Measurements from ENCODE around the gene ALPK1.
A peak's percentile ranks its signal among the peaks of the same experiment; 100 is the strongest.
"Not testable (repeated sequence)": the region's sequence is repeated elsewhere in the genome, so short reads cannot be mapped to it uniquely, and the experiment has no call there.

ALPK1 gene

DNA sequence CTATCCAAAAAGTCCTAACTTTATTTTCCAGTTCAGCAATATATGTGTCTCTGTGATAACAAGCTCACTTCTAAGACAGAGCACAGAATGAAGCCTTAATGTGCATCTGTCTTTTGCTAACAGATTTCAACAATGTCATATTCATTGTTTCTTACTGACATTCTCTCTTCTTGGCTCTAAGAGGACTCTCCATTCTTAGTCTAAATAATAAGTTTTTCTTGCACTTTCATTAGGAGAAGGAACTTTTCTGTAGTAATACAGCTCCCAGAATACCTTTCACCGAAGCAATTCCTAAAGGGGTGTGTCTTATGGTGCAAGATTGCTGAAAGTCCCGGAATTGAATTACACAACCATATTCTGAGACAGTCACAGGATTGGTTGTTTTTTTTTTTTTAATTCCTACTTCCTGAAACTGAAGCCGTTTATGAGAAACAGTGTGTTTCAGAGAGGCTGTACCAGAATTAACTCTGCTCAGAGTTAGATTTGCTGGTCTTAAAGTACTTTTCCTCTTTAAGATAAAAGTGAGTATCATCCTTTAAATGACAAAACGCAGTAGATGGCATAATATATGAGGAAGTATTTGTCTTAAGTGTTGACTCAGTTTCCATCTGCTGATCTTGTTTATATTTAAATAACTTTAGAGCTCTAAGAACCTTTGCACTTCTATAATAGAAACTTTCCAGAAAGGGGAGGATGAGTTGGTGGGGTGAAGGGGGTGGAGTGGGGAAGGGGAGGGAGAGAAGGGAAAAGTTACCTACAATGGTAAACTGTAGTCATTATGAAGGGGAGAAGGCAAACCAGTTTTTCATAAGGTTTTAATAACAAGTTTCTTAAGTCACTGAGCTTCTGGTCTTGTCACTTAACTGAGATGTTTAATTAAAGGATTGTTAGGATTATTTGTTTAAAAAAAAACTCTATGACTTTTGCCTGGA is at the start of gene ALPK1:
TSS of gene ALPK1 (plus strand) at position 421 of the 932 bp plus-strand sequence.
- DNase-seq: peak; percentile 92

DNA sequence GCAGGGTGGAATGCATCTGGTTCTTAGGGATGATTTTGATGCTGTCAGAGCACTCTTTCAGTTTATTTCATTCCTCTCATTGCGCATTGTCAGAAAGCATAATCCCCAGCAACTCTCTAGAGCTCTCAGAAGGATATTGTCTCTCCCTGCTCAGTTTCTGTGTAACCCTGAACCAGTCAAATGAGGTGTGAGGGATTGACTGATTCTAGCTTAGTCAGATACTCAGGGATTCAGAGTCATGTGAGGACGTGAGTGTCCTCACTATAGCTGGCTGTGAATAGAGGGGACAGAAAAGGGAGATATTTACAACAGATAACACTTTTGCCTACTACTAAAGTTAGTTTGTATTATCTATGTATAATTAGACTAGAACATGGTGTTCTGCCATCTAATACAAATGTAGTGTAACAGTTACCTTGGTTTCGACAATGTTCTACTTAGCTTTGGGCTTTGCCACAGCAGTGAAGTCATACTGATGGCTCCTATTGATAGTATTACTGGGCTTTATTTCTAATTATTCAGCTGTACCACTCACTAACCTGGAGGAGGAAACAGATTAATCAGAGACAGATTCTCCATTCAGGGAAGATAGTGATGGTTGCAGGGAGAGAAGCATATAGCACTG is 46.0 kb upstream of the ALPK1 start:
- DNase-seq: peak; percentile 35

DNA sequence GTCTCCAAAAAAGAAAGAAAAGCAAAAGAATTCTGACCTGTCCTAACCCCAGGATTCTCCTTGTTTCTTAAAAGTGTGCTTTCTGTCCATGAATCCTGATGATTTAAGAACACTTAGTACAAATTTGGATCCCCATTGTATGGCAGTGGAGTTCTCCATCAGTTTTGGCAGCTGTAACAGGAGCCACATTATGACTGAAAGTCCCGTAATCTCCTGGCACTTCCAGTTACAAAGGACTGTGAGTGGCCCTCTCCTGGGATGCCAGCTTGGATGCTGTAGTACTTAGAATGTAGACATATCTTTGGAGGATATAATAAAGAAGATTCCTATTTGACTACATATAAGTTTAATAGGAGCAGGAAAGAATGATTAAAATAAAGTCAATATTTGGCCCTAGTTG is 44.9 kb upstream of the ALPK1 start:
- DNase-seq: no peak

DNA sequence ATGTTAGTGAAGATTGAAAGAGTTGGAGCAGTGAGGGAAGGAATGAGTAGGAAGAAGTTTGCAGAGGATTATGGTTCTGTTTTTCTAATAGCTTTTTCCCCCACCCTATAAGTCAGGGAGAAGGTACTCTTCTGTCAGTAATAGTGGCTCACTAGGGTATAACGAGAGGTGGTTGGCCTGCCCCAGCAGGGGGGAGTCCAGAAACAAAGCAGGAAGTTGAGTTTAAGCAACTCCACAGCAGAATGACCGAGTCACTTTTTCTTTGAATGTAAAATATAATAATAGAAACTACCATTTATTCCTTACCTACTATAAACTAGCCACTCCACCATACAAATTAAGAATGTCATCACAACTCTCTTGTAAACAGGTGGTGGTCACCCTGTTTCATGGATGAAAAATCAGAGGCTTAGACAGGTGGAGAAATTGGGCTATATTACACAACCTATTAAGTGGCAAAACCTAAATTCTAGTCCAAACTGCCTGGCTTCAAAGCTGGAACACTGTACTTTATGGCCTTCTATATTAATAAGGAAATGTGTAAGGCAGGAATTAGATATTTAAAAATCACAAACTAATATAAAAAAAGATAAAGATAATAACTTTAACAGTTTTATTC is 43.7 kb upstream of the ALPK1 start:
- DNase-seq: peak; percentile 52

DNA sequence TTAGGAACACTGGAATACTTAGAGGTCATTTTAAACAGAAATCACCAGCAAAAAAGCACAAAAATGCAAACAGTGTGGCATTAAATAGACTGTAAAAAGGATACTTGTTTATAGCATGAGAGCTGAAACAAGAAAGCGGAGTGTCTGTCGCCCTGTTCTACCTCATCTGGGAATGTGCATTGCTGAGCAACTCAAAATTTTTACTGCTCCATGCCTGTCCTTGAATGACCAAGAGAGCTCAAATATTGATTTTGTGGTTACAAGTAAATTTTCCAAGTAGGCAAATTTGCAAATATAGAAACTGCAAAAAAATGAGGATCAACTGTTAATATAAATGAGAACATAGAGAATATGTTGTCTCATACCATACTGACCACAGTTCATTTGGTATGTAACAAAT is 40.1 kb upstream of the ALPK1 start:
- DNase-seq: no peak

DNA sequence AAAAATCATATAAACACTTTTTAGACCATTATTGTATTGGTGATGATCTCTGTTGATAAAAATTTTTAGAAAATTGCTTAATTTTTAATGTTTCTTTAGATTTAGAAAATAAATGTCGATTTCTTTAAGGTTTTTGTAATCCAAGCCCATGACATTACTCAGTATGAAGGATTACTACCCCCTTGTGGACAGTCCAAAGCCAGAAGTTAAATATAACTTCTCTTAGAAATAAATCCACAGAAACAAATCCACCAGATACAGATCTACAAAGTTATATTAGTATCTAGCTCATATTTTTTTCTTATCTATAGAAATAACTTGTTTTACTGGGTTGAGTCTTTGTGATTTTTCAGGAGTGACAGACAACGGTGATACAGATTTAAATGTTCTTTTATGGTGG is 30.3 kb upstream of the ALPK1 start:
- DNase-seq: peak; percentile 70

DNA sequence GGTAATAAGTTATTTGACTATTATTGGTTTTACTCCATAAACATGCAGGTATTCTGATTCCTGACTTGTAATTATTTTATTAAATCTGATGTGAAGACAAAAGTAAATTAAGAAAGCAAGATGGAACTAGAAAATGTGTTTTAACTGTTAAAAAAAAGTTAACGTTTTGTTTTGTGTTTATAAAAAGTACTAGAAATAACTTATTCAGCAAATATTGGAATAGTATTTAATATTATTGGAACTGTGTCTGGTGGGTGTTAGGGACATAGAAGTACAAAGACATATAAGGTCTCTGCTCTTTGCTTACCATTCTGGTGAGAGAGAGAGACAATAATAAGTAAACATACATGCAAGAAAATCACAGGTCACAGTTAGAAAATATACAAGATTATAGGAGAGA is 27.1 kb upstream of the ALPK1 start:
- DNase-seq: no peak

DNA sequence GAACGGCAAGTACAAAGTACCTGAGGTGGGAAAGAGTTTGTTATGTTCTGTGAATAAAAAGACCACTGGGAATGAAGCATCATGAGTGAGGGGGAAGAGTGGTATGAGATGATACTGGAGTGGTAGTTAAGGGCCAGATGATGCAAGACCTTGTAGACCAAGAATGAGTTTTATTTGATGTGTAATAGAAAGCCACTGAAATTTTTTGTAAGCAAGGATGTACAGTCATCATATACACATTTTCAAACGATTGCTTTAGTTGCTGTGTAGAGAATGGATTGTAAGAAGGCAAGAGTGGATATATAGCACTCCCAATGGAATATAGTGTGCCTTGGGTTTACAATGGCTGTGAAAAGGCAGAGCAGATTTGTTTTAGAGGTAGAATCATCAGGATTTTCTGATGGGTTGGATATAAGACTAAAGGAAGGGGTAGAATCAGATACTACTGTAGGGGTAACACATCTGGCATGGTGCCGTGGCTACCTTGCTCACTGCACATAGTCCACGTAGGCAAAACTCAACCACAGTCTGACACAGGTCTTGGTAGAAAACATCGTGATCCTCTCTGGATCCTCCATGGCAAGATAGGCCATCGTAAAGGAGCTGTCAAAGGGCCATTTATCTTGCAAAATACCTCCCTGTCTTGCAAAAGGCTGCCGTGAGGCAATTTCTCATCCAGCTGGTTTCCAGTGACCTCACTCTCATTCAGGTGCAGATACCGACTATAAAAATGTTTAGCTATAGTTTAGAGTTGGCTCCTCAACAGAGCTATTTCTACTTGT is 26.3 kb upstream of the ALPK1 start:
- DNase-seq: no peak

DNA sequence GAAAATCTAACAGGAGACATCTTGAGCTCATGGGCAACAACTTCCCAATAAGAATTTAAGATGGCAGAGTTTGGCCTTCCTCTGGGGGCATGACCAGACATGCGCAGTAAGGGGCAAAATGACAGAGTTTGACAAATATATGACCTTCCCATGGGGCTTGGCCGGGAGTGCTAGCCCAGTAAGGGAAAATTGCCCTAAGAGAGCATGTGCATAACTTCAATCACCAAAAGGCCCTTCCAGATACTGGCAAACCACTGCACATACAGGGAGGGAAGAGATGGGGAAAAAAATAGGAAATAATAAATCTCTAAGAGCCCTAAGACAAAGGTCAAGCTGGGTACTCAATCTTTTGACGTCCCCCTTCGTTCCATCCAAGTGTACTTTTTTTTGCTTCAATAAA is 24.9 kb upstream of the ALPK1 start:
- no peak for DNase-seq

DNA sequence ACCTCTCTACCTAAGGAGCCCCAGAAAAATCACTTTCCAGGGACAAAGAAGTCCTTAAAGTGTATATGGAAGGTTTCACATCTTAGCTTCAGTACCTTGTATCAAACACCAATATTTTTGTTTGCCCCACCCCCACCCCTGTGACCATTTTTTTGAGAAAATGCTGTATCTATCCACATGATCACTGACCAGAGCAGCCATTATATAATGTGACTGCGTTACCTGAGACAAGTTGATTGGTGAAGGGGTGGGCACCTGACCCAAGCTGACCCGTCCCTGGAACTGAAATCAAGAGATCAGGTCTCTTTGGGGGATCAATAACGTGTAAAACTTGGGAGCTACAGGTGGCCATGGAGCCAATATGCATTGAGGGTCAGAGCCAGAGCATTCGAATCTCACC is 22.2 kb upstream of the ALPK1 start:
- no peak for DNase-seq

DNA sequence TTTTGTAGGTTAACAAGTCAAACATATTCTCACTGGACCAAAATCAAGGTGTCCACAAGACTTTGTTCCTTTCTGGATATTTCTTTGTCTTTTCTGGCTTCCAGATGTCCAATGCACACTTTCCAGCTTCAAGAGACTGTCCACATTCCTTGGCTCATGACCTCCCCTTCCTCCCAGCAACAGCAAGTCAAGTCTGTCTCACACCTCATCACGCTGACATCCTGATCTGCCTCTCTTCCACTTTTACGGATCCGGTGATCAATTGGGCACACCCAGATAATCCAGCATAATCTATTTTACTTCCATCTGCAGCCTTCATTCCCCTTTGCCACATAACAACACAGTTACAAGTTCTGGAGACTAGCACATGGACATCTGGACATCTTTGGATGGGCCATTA is 21.1 kb upstream of the ALPK1 start:
- no peak for DNase-seq

DNA sequence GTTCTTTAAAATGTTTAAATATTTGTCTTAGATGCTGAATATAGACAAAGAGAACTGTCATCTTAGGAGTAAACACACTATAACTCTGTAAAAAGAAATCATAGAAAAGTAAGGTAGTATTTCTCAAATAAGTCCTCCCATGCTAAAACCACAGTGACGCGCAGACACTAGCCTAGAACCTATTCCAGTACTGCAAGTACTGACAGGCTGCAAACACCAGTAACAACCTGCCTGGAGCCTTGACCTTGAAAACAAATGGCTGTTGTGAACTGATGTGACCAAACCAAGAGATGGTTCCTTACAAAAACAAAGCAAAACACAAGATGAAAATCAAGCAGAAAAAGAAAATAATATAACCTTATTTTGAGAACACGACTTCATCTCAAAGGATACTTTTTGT is 19.9 kb upstream of the ALPK1 start:
- no peak for DNase-seq

DNA sequence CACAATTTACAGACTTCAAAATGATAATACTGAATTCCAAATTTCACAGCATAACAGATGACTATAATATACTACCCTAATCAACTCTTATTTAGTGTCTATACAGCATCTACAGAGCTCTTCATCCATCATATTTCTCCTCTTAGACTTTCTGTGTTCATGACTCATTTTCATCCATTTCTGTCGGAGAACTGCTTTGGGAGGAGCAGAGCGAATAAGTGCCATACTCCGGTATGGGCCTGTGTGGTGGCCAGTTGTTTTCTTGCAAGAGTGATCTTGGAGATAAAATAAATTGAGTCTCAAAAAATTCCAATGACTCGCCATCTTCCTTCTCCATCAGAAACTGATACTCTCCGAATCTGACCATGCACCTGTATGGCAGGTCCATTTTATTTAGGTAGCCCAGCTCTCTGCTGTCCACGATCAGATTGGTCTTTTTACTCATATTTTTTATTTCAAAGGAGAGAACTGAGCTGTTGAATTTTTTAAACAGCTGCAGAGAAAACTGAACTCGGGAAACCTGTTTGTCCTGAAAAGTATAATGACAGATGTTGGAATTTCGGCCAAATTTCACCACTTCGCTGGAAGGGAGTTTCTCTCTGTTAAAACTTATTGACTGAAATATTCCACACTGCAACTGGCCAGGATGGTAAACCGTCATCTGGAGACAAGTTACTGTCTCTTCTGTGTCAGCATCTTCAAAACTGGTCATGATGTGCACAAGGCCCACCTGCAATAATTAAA is 19.3 kb upstream of the ALPK1 start:
- DNase-seq: no peak

DNA sequence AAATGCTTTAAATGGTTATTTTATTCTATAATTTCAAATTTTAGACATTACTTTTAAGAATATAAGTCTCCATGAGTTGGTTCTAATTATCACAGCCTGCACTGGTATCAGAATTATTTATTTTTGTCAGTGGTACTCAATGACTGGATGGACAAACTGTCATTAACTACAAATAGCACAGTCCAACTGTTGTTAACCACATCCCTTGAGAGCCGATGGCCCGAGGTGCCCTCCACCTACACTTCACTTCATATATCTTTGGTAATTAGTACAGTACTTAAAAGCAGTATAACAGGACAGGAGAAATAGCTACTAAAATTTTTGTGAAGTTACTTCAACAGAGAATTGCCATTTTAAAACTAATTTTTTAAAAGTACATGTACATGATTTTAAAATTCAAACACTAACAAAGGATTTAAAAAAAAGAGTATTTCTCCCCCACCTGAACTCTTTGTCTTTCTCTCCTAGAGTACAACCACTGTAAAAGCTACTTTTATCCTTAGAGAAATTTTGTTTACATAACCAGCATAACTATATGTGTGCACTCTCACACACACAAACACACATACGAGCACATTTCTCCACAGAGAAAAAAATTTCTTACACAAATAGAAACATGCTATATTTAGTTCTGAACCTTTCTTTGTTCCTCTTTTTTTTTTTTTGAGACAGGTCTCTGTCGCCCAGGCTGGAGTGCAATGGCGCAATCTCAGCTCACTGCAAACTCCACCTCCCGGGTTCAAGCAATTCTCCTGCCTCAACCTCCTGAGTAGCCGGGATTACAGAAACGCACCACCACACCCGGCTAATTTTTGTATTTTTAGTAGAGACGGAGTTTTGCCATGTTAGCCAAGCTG is 17.9 kb upstream of the ALPK1 start:
- peak; percentile 47 for DNase-seq

DNA sequence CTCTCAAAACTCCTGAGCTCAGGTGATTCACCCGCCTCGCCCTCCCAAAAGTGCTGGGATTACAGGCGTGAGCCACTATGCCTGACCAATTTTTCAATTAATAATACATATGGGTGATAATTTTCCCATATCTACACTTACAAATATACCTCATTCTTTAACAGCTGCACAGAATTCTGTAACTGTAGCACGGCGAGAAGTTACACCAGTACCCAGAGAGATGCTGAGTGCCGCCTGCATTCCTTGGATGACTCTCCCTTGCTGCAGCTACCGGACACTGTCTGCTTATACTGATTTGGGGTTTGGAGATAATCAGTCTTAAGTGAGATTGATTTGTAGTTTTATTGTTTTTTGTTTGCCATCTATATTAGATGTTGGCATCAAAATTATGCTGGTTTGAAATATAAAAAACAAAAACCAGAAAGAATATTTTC is 17.3 kb upstream of the ALPK1 start:
- no peak for DNase-seq

DNA sequence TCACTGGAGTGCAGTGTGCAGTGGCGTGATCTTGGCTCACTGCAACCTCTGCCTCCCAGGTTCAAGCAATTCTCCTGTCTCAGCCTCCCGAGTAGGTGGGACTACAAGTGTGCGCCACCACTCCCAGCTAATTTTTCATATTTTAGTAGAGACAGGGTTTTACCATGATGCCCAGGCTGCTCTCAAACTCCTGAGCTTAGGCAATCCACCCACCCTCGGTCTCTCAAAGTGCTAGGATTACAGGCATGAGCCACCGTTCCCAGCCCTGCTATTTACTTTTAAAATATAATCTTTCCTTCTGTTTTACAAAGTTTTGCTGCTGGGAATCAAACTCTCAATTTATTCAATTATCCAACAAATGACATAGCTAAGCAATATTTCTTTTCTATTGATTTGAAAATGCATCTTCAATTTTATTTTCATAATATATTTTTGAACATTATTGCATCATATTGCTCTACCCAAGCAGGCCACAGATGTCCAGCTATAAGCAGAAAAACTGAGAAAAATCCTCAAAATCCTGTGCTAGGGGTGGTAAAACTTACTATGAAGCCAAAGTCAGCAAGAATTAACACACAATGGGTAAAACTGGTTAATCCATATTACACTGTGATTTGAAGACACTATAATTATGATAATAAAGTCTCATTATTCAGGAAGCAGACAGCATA is 16.6 kb upstream of the ALPK1 start:
- no peak for DNase-seq

DNA sequence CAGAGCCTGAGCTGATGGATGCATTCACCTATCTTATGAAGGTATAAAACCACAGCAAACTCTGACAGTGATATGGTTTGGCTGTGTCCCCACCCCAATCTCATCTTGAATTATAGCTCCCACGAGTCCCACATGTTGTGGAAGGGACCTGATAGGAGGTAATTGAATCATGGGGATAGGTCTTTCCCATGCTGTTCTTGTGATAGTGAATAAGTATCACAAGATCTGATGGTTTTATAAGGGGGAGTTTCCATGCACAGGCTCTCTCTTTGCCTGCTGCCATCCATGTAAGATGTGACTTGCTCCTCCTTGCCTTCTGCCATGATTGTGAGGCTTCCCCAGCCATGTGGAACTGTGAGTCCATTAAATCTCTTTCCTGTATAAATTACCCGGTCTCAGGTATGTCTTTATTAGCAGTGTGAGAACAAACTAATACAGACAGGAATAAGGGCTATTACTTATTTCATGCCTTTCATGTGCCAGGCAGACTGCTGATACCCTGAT is 15.2 kb upstream of the ALPK1 start:
- DNase-seq: not testable (repeated sequence)

DNA sequence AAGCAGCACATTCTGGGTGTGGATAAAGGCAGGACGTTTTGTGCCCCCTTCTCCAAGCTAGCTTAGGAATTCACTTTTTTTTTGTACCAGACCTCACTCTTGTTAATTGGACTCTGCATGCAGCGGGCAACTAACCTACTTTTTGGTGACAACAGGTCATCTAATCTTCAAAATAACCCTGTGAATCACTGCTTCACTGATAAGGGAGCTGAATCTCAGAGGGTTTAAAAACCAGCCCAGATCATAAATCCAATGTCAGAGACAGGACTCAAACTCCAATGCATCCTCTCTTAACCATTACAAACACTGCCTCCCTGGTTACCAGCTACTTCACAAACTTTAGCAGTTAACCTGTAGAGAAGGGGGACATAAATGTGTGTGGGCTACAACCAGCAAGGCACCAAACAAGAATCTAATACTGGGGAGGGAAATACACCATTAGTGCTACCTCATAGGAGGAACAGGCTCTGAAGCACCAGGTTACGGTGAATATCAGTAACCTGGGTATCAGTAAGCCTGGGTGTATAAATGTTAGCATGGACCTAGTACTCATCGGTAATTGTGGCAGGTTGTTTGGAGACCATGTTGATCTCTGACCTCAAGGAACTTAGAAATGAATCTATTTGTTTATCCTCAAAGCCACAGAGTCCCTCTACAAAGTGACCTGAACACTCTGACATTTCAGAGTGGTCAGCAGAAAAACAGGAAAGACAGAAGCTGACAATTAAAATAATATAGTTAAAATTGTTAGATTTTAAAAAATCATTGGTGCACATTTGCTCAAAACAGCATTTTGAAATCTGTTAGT is 14.1 kb upstream of the ALPK1 start:
- no peak for DNase-seq

DNA sequence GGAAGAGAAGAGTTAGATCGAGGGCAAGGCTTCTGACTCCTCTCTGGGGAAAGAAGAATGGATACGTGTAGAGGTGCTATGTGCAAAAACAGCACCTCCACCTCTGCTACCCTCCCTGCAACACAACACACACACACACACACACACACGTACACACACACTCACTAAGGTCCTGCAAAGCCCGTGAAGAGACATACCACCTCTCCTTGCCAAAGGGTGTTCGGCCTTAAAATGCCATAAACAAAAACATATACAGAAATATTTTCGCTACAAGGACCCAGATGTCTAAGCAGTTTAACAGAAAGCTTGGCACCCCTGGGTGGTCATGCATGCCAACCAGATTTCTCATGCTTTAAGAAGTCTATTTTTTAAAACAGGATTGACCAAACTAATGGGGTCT is 13.0 kb upstream of the ALPK1 start:
- no peak for DNase-seq
